GM12878 (cell line): ENCODE data around the gene DNAJB14. TPM values are rescaled to one million over a fixed set of nuclear protein-coding genes. Genes with fewer than 3 reads are reported as not detected.

Source experiments
- ATAC-seq: fragments of 200-7000 bp; cut with Tn5 transposase; 3 replicates; pipeline ENCODE4 v1.9.1; 2020; ENCODE audit warnings: mild to moderate bottlenecking, moderate library complexity
- BruUV-seq: library from RNA; stranded (reverse); fragments of 400-500 nt; replicated peaks from 2 replicates; lab custom pipeline; 2021; lab: Mats Ljungman, UMichigan
- CTCF ChIA-PET: fragments of 300-600 bp; sonication (Branson Sonifier 250); formaldehyde crosslinking; extraction: SDS; loops from one replicate; lab custom pipeline; 2021; ENCODE audit warnings: inconsistent platforms; lab: Yijun Ruan, JAX
- POLR2A ChIA-PET: fragments of 350-600 bp; formaldehyde crosslinking; extraction: SDS; loops from one replicate; lab custom pipeline; 2021; ENCODE audit warnings: inconsistent platforms; lab: Charles Lee
- RAD21 ChIA-PET: fragments of 300-600 bp; sonication (Branson Sonifier 250); formaldehyde crosslinking; loops from one replicate; lab custom pipeline; 2023; ENCODE audit warnings: antibody characterized with exemption; ENCODE audit not compliant: unreplicated experiment; lab: Charles Lee
- SMC1A ChIA-PET: fragments of 300-600 bp; sonication (Branson Sonifier 250); formaldehyde crosslinking; loops from one replicate; lab custom pipeline; 2023; ENCODE audit not compliant: unreplicated experiment, uncharacterized antibody; lab: Charles Lee
- DNase-seq: peaks from one replicate; pipeline ENCODE4 v3.0.0-alpha.2; 2011; ENCODE audit warnings: low read depth, low spot score
- FAIRE-seq: peaks from 3 replicates; lab custom pipeline; 2011; peaks lifted over from hg19 to GRCh38; lab: Jason Lieb, UNC
- H2AFZ ChIP-seq: 2 replicates; pipeline ENCODE4 v1.6.0; 2011; ENCODE audit warnings: low read depth, low read length, control low read depth; ENCODE audit not compliant: control insufficient read depth
- H3K27ac ChIP-seq: 2 replicates; pipeline ENCODE4 v1.5.1; 2011; ENCODE audit warnings: control low read depth; ENCODE audit not compliant: control insufficient read depth, insufficient read depth
- H3K27me3 ChIP-seq, 2 experiments: replicated peaks in 1 of 2; 2 replicates each; pipeline versions ENCODE4 v1.6.0 to v1.6.1; 2011; ENCODE audit warnings: low read length in 1 of 2; ENCODE audit not compliant: control insufficient read depth in 2 of 2, insufficient read depth in 2 of 2
- H3K36me3 ChIP-seq, 2 experiments: 2 replicates each; pipeline ENCODE4 v1.5.1; 2011; ENCODE audit warnings: low read length in 1 of 2; ENCODE audit not compliant: control insufficient read depth in 2 of 2, insufficient read depth in 2 of 2
- H3K4me1 ChIP-seq: 2 replicates; pipeline ENCODE4 v1.6.1; 2011; ENCODE audit warnings: mild to moderate bottlenecking, low read length, moderate library complexity, mixed read lengths; ENCODE audit not compliant: control insufficient read depth, insufficient read depth
- H3K4me2 ChIP-seq: 2 replicates; pipeline ENCODE4 v1.6.0; 2011; ENCODE audit warnings: control low read depth; ENCODE audit not compliant: control insufficient read depth, insufficient read depth
- H3K4me3 ChIP-seq: fragments of 200-600 bp; sonication (generic); 2 replicates; pipeline ENCODE4 v1.5.1; 2016
- H3K79me2 ChIP-seq: 2 replicates; pipeline ENCODE4 v1.6.0; 2011; ENCODE audit warnings: low read length; ENCODE audit not compliant: control insufficient read depth, insufficient read depth
- H3K9ac ChIP-seq: 2 replicates; pipeline ENCODE4 v1.8.0; 2011; ENCODE audit warnings: low read length, control low read depth, mixed read lengths; ENCODE audit not compliant: control insufficient read depth, insufficient read depth
- H3K9me3 ChIP-seq: replicated peaks from 3 replicates; pipeline ENCODE4 v1.5.1; 2011; ENCODE audit warnings: mild to moderate bottlenecking, low read length; ENCODE audit not compliant: control insufficient read depth, insufficient read depth
- H4K20me1 ChIP-seq: 2 replicates; pipeline ENCODE4 v1.6.0; 2011; ENCODE audit not compliant: control insufficient read depth, insufficient read depth
- CTCF ChIP-seq, 3 experiments: IDR thresholded peaks in 2 of 3; conservative IDR thresholded peaks in 1 of 3; 2 replicates each; pipeline ENCODE4 v1.5.1; 2011; ENCODE audit warnings: low read depth in 3 of 3, low read length in 3 of 3, mild to moderate bottlenecking in 3 of 3, control low read depth in 2 of 3, moderate library complexity in 2 of 3, inconsistent platforms in 1 of 3, mixed read lengths in 1 of 3; ENCODE audit not compliant: control insufficient read depth in 2 of 3, insufficient read depth in 1 of 3; ENCODE audit errors: extremely low read depth in 1 of 3
- CUX1 ChIP-seq: IDR thresholded peaks from 2 replicates; pipeline ENCODE4 v1.6.1; 2012; ENCODE audit warnings: improper control_type of control experiment, low read depth, low read length; ENCODE audit not compliant: insufficient replicate concordance
- NBN ChIP-seq: fragments of 450-650 bp; IDR thresholded peaks from 2 replicates; pipeline ENCODE4 v1.6.1; 2016
- RAD21 ChIP-seq: IDR thresholded peaks from 2 replicates; pipeline ENCODE4 v1.6.1; 2011; ENCODE audit warnings: mild to moderate bottlenecking, low read depth, low read length, moderate library complexity; ENCODE audit not compliant: insufficient read depth
- SMC3 ChIP-seq: IDR thresholded peaks from 2 replicates; pipeline ENCODE4 v1.6.1; 2011; ENCODE audit warnings: low read length, improper control_type of control experiment, borderline replicate concordance
- TARDBP ChIP-seq: IDR thresholded peaks from 2 replicates; pipeline ENCODE4 v1.6.1; 2016; ENCODE audit warnings: borderline replicate concordance
- ZNF384 ChIP-seq: IDR thresholded peaks from 2 replicates; pipeline ENCODE4 v1.6.1; 2012; ENCODE audit warnings: low read depth, mild to moderate bottlenecking, low read length, improper control_type of control experiment, borderline replicate concordance
- WGBS: methylation state at CpG from one replicate; pipeline ENCODE4 v1.1.6; 2016; ENCODE audit warnings: low lambda C conversion rate; ENCODE audit not compliant: insufficient replicate concordance, insufficient coverage; ENCODE audit errors: missing lambda C conversion rate; 5-methylcytosine and 5-hydroxymethylcytosine counted together
- in situ Hi-C: fragments of 300-500 bp; cut with MboI; formaldehyde crosslinking; loops from 9 replicates; pipeline ENCODE4 v1.14.3; 2018; ENCODE audit warnings: mixed read lengths
- intact Hi-C: fragments of 100-400 bp; cut with micrococcal nuclease; formaldehyde crosslinking; loops from one replicate; pipeline ENCODE4 v1.14.2; 2022; ENCODE audit not compliant: unreplicated experiment
- polyA plus RNA-seq, 11 experiments: library from polyadenylated mRNA; depleted of rRNA in 4 of 11; unstranded in 6 of 11; stranded (reverse) in 5 of 11; fragments of >200 nt; fragmentation: Nextera tagmentation in 4 of 11; fragmentation: Illumina TruSeq in 1 of 11; extraction: Ambion mirVana in 4 of 11; extraction: Trizol in 1 of 11; gene quantifications; 1 replicate in 1 of 11; 2 replicates in 10 of 11; pipeline versions ENCODE4 v1.2.1 to v1.2.3, GENCODE V29; 2011 to 2016; ENCODE audit warnings: inconsistent platforms in 2 of 11, missing spikeins in 2 of 11, low read depth in 1 of 11
- total RNA-seq, 4 experiments: library from RNA; depleted of rRNA in 3 of 4; stranded (reverse); fragments of >200 nt in 3 of 4; fragmentation: Illumina TruSeq in 1 of 4; extraction: Trizol in 1 of 4; gene quantifications; 2 replicates each; pipeline versions ENCODE4 v1.2.1 to v1.2.3, GENCODE V29; 2013 to 2021
- TF ChIP-seq, protein P1 (sequence below): IDR thresholded peaks from 2 replicates; pipeline ENCODE4 v1.6.1; 2011; ENCODE audit warnings: mild to moderate bottlenecking, low read depth, low read length, moderate library complexity; ENCODE audit not compliant: insufficient replicate concordance

Gene DNAJB14
- total and polyA plus RNA-seq, 10 of the 15 experiments (the other 5 are each of a cell fraction or from before 2014, with no cell fraction given) = 9.5 to 49.2 (median 27.8) TPM

DNA sequence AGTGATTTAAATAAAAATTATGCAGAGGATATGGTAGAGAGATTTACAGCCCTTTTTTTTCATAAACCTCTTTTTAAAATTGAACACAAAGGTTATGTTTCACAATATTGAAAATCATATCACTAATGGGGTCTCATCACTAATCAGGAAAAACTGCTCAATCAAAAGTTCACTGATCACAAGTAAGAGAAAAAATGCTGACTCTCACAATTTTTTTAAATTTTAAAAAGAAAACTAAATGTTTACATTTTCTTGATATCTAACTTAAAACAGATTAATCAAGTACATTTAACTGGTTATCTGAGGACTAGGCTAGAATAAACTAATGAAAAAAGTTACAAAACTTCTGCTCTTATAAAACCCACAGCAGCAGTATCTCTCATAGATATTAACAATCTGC, 60.7 kb downstream of the DNAJB14 start (continued):
- no peak for TF ChIP-seq CUX1

DNA sequence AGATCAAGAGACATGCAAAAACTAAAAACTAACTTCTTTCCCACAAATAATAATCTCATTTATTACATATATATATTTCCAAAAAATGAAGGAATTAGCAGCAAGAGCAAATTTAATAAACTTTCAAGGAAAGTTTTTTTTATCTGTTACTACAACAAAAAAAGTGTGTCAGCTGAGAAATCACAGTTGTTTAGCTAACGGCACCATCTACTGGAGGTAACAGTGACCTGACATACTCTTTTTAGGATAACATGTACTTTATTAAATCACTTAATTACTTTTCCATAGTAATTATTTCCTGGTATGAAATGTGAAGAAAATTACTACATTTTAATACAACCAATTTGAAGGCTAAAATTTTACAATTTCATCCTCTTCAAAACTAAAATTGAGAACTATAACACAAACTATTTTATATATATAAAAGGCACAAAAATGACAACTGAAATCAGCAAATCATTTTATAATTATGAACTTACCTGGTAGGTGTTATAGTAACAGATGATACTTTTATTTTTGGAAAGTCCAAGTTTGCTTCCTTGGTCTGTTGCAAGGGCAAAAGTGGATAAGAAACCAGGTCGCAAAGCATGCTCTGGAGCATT, 61.3 kb downstream of the DNAJB14 start:
- peaks cover 6% of the 10 kb centered on the region; the same call in 1 of the 2 replicates for H3K79me2 ChIP-seq
- no TSS peak for BruUV-seq
- H3K4me1 ChIP-seq = no peaks in the 10 kb centered on the region
- CTCF ChIA-PET = interaction anchor here (0.6 to 3.1 kb wide), 30 partner anchors 9 to 879 kb away, joined by 3 to 167 read pairs (median 6); partner anchors contain the start of genes DAPP1, DNAJB14, LAMTOR3 and TRMT10A
- no peak overlapping the region for H3K27ac ChIP-seq
- 50% methylated on average over 2 of the region's 2 CpGs for WGBS
- no peak overlapping the region for H3K4me2 ChIP-seq
- DNase-seq = no peak
- no peak overlapping the region for H2AFZ ChIP-seq
- peak; percentile 80 for ATAC-seq
- no peaks in the 10 kb centered on the region for H4K20me1 ChIP-seq
- no peaks in the 10 kb centered on the region for H3K27me3 ChIP-seq
- intact Hi-C loops (loop anchor here (1.0 to 10.0 kb wide), 4 partner anchors 74 to 322 kb away; no protein-coding TSS in a partner anchor), in situ Hi-C loops (no loop called here)
- no peak overlapping the region for H3K9ac ChIP-seq
- no peaks in the 10 kb centered on the region for H3K9me3 ChIP-seq
- POLR2A ChIA-PET = interaction anchor here (0.7 to 0.9 kb wide), 4 partner anchors 23 to 326 kb away, joined by 3 to 7 read pairs (median 4); no protein-coding TSS in a partner anchor
- RAD21 ChIA-PET = interaction anchor here (0.8 to 3.9 kb wide), 13 partner anchors 9 to 325 kb away, joined by 3 to 98 read pairs (median 5); partner anchors contain the start of genes DAPP1, DNAJB14, LAMTOR3 and TRMT10A
- no peak overlapping the region for H3K4me3 ChIP-seq
- SMC1A ChIA-PET = interaction anchor here (0.6 to 4.4 kb wide), 18 partner anchors 25 to 322 kb away, joined by 3 to 75 read pairs (median 4); partner anchors contain the start of genes DAPP1 and TRMT10A
- peaks cover 5 to 14% of the 10 kb centered on the region in 2 experiments for H3K36me3 ChIP-seq
- peak; percentile 56 for FAIRE-seq
- no peak for TF ChIP-seq TARDBP
- TF ChIP-seq ZNF384 = peak; percentile 80
- TF ChIP-seq NBN = no peak
- TF ChIP-seq, protein P1, sequence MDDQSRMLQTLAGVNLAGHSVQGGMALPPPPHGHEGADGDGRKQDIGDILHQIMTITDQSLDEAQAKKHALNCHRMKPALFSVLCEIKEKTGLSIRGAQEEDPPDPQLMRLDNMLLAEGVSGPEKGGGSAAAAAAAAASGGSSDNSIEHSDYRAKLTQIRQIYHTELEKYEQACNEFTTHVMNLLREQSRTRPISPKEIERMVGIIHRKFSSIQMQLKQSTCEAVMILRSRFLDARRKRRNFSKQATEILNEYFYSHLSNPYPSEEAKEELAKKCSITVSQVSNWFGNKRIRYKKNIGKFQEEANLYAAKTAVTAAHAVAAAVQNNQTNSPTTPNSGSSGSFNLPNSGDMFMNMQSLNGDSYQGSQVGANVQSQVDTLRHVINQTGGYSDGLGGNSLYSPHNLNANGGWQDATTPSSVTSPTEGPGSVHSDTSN = no peak
- peak; percentile 83 for TF ChIP-seq SMC3
- TF ChIP-seq CTCF (IDR thresholded peaks at IDR 0.05 in 2 of 3, conservative IDR thresholded peaks at IDR 0.05 in 1 of 3; ENCODE audit: control insufficient read depth in 2 of 3, extremely low read depth in 1 of 3, insufficient read depth in 1 of 3, low read depth in 3 of 3, low read length in 3 of 3) = peak; percentile 47 to 75 (median 49); a peak in 4 of 6 replicates
- peak; percentile 85 for TF ChIP-seq RAD21
